ENCODE data around the gene PTPRD.

DNA sequence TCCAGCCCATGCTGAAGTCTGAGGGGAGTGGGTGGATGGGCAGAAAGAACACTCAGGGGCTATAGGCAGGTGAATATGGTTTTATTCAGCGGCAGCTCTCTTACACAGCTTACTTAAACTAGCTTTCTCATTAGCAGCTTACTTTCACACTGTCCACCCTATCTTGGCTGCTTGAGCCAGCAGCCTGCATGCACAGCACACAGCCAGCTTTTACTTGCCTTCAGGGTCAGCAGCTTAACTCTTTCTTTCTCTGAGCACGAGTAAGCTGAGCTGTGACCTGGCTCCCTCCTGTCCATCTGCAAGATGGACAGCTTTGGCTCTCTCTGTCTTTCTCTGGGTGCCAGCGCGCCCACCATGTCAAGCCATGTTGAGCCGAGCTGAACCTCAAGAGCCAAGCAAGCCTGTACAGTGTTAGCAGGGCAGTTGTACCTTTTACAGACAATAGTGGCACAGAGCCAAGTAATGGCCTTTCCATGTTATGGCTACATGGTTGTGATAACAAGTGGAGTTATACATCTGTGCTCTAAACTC lies 1054.9 kb downstream of the PTPRD start:
- TF ChIP-seq, protein P1, sequence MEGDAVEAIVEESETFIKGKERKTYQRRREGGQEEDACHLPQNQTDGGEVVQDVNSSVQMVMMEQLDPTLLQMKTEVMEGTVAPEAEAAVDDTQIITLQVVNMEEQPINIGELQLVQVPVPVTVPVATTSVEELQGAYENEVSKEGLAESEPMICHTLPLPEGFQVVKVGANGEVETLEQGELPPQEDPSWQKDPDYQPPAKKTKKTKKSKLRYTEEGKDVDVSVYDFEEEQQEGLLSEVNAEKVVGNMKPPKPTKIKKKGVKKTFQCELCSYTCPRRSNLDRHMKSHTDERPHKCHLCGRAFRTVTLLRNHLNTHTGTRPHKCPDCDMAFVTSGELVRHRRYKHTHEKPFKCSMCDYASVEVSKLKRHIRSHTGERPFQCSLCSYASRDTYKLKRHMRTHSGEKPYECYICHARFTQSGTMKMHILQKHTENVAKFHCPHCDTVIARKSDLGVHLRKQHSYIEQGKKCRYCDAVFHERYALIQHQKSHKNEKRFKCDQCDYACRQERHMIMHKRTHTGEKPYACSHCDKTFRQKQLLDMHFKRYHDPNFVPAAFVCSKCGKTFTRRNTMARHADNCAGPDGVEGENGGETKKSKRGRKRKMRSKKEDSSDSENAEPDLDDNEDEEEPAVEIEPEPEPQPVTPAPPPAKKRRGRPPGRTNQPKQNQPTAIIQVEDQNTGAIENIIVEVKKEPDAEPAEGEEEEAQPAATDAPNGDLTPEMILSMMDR (IDR thresholded peaks at IDR 0.05) = no peak
- TF ChIP-seq EZH2 (IDR thresholded peaks at IDR 0.05; ENCODE audit: borderline replicate concordance, insufficient read depth, low read depth, low read length, poor library complexity, severe bottlenecking) = no peak

All from B cell (primary cell).